Measurements from ENCODE around the gene ACBD6.

GRCh38 chr1:180312926-180313325 lies 189.5 kb downstream of the ACBD6 start:
- TF ChIP-seq, protein P1, sequence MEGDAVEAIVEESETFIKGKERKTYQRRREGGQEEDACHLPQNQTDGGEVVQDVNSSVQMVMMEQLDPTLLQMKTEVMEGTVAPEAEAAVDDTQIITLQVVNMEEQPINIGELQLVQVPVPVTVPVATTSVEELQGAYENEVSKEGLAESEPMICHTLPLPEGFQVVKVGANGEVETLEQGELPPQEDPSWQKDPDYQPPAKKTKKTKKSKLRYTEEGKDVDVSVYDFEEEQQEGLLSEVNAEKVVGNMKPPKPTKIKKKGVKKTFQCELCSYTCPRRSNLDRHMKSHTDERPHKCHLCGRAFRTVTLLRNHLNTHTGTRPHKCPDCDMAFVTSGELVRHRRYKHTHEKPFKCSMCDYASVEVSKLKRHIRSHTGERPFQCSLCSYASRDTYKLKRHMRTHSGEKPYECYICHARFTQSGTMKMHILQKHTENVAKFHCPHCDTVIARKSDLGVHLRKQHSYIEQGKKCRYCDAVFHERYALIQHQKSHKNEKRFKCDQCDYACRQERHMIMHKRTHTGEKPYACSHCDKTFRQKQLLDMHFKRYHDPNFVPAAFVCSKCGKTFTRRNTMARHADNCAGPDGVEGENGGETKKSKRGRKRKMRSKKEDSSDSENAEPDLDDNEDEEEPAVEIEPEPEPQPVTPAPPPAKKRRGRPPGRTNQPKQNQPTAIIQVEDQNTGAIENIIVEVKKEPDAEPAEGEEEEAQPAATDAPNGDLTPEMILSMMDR (IDR thresholded peaks at IDR 0.05; ENCODE audit: low read depth, low read length, missing input control): no peak
- no peak for TF ChIP-seq TAF1 (conservative IDR thresholded peaks at IDR 0.05)
- no peak for TF ChIP-seq NR2F2 (IDR thresholded peaks at IDR 0.05)
- TF ChIP-seq JUND (IDR thresholded peaks at IDR 0.05): no peak
- TF ChIP-seq YY1 (IDR thresholded peaks at IDR 0.05): no peak
- TF ChIP-seq RXRA (IDR thresholded peaks at IDR 0.05): no peak
- TF ChIP-seq FOXA1 (IDR thresholded peaks at IDR 0.05): no peak

Measured in liver (tissue), 3 donors.